Neural cell (in vitro differentiated cells): ENCODE results near the gene TMPRSS6. TPM values are rescaled to one million over a fixed set of nuclear protein-coding genes. Genes with fewer than 3 reads are reported as not detected.

ENCODE experiments used
- H2AFZ ChIP-seq: fragments of 200-600, 300-800 bp; sonication (generic), shearing (Covaris generic); 2 replicates; pipeline ENCODE4 v1.6.0; 2014; ENCODE audit warnings: low read depth, mild to moderate bottlenecking, antibody characterized with exemption, low read length, moderate library complexity
- H3F3A ChIP-seq: fragments of 200-600 bp; shearing (Covaris generic); 2 replicates; pipeline ENCODE4 v1.6.1; 2016; ENCODE audit warnings: mild to moderate bottlenecking, moderate library complexity, mixed read lengths, antibody characterized with exemption, low read length; ENCODE audit not compliant: insufficient read depth, poor library complexity, severe bottlenecking
- H3K27ac ChIP-seq: fragments of 200-600, 300-800 bp; sonication (generic), shearing (Covaris generic); 2 replicates; pipeline ENCODE4 v1.5.1; 2014; ENCODE audit warnings: mild to moderate bottlenecking, low read length, moderate library complexity
- H3K27me3 ChIP-seq: fragments of 300-800, 200-600 bp; sonication (generic), shearing (Covaris generic); 2 replicates; pipeline ENCODE4 v1.6.0; 2014; ENCODE audit warnings: mild to moderate bottlenecking, low read depth, low read length, moderate library complexity; ENCODE audit not compliant: insufficient read depth
- H3K36me3 ChIP-seq: fragments of 300-800, 200-600 bp; sonication (generic), shearing (Covaris generic); 2 replicates; pipeline ENCODE4 v1.5.1; 2014; ENCODE audit warnings: mild to moderate bottlenecking, antibody characterized with exemption, low read length, moderate library complexity; ENCODE audit not compliant: insufficient read depth
- H3K4me2 ChIP-seq: fragments of 300-800, 200-600 bp; sonication (generic), shearing (Covaris generic); 2 replicates; pipeline ENCODE4 v1.6.0; 2014; ENCODE audit warnings: mild to moderate bottlenecking, low read length
- H3K4me3 ChIP-seq: fragments of 300-800, 200-600 bp; sonication (generic), shearing (Covaris generic); 2 replicates; pipeline ENCODE4 v1.5.1; 2014; ENCODE audit warnings: mild to moderate bottlenecking, low read length, moderate library complexity
- H3K79me2 ChIP-seq: fragments of 200-600 bp; shearing (Covaris generic); replicated peaks from 2 replicates; pipeline ENCODE4 v1.6.0; 2014; ENCODE audit warnings: mild to moderate bottlenecking, low read length, moderate library complexity; ENCODE audit not compliant: insufficient read depth
- H3K9ac ChIP-seq: fragments of 300-800, 200-600 bp; sonication (generic), shearing (Covaris generic); 2 replicates; pipeline ENCODE4 v1.6.1; 2016; ENCODE audit warnings: mild to moderate bottlenecking, low read length, mixed read lengths
- H3K9me2 ChIP-seq: fragments of 200-600 bp; shearing (Covaris generic); 2 replicates; pipeline ENCODE4 v1.6.1; 2016; ENCODE audit warnings: mild to moderate bottlenecking, low read length, mixed read lengths; ENCODE audit not compliant: insufficient read depth
- H3K9me3 ChIP-seq: fragments of 200-600, 300-800 bp; sonication (generic), shearing (Covaris generic); 2 replicates; pipeline ENCODE4 v1.6.1; 2016; ENCODE audit warnings: mild to moderate bottlenecking, mixed run types, low read length, moderate library complexity, mixed read lengths
- H4K20me1 ChIP-seq: fragments of 200-600 bp; shearing (Covaris generic); 2 replicates; pipeline ENCODE4 v1.6.1; 2016; ENCODE audit warnings: mild to moderate bottlenecking, mixed run types; ENCODE audit not compliant: insufficient read depth
- CTCF ChIP-seq: fragments of 450-650 bp; IDR thresholded peaks from 2 replicates; pipeline ENCODE4 v1.5.1; 2014; ENCODE audit warnings: antibody characterized with exemption, mild to moderate bottlenecking, moderate library complexity; ENCODE audit not compliant: poor library complexity, severe bottlenecking
- EP300 ChIP-seq: fragments of 450-650 bp; conservative IDR thresholded peaks from 2 replicates; pipeline ENCODE4 v1.6.1; 2014; ENCODE audit warnings: antibody characterized with exemption, mild to moderate bottlenecking, moderate library complexity; ENCODE audit not compliant: poor library complexity, severe bottlenecking
- EZH2 ChIP-seq: fragments of 200-600, 300-800 bp; shearing (Covaris generic), sonication (generic); IDR thresholded peaks from 2 replicates; pipeline ENCODE4 v1.6.1; 2014; ENCODE audit warnings: antibody characterized with exemption, low read length, borderline replicate concordance, mild to moderate bottlenecking; ENCODE audit not compliant: insufficient read depth, poor library complexity, severe bottlenecking
- MXI1 ChIP-seq: fragments of 450-650 bp; conservative IDR thresholded peaks from 2 replicates; pipeline ENCODE4 v1.6.1; 2014; ENCODE audit warnings: antibody characterized with exemption, mild to moderate bottlenecking; ENCODE audit not compliant: poor library complexity, severe bottlenecking
- POLR2AphosphoS5 ChIP-seq: IDR thresholded peaks from 2 replicates; pipeline ENCODE4 v1.6.1; 2012
- RAD21 ChIP-seq: fragments of 450-650 bp; conservative IDR thresholded peaks from 2 replicates; pipeline ENCODE4 v1.6.1; 2014; ENCODE audit warnings: antibody characterized with exemption, mild to moderate bottlenecking, moderate library complexity
- REST ChIP-seq: IDR thresholded peaks from 2 replicates; pipeline ENCODE4 v1.6.1; 2012; ENCODE audit warnings: borderline replicate concordance
- SMC3 ChIP-seq: fragments of 450-650 bp; conservative IDR thresholded peaks from 2 replicates; pipeline ENCODE4 v1.6.1; 2014; ENCODE audit warnings: antibody characterized with exemption, mild to moderate bottlenecking, moderate library complexity; ENCODE audit not compliant: poor library complexity
- TAF1 ChIP-seq: IDR thresholded peaks from 2 replicates; pipeline ENCODE4 v1.6.1; 2012; ENCODE audit warnings: low read depth
- polyA plus RNA-seq: library from polyadenylated mRNA; depleted of rRNA; stranded (reverse); fragments of >200 nt; gene quantifications from 2 replicates; pipeline ENCODE4 v1.2.3, GENCODE V29; 2014

The TMPRSS6 gene
- polyA plus RNA-seq, 1 donor from 2014 or later: not detected

GRCh38 chr22:37103656-37104452 is 5.7 kb downstream of the TMPRSS6 start:
- TF ChIP-seq TAF1: no peak
- no peak for TF ChIP-seq MXI1
- no peak for TF ChIP-seq REST
- no peak for TF ChIP-seq EZH2
- no peak for TF ChIP-seq EP300
- no peak for TF ChIP-seq RAD21
- TF ChIP-seq SMC3: no peak
- no peak for TF ChIP-seq CTCF
- no peak for TF ChIP-seq POLR2AphosphoS5
- Histone ChIP-seq H3K9me2 (no peaks in the 10 kb centered on the region), H3K36me3 (no peaks in the 10 kb centered on the region)

GRCh38 chr22:37103151-37103550 is 6.4 kb downstream of the TMPRSS6 start:
- Histone ChIP-seq H3K27me3 (no peaks in the 10 kb centered on the region), H3K9me2 (no peaks in the 10 kb centered on the region), H3K36me3 (no peaks in the 10 kb centered on the region), H3K79me2 (no peaks in the 10 kb centered on the region), H3K9ac (no peak overlapping the region), H3K9me3 (no peaks in the 10 kb centered on the region), H3F3A (no peaks in the 10 kb centered on the region), H3K4me2 (no peak overlapping the region), H3K4me3 (no peak overlapping the region), H3K27ac (no peak overlapping the region), H2AFZ (no peak overlapping the region), H4K20me1 (no peaks in the 10 kb centered on the region)
- no peak for TF ChIP-seq MXI1
- TF ChIP-seq CTCF: no peak
- TF ChIP-seq EP300: no peak
- no peak for TF ChIP-seq REST

More at GRCh38 chr22:37103656-37104452, 5.7 kb downstream of the TMPRSS6 start:
- Histone ChIP-seq H4K20me1 (no peaks in the 10 kb centered on the region), H3K9ac (no peak overlapping the region), H3K4me2 (no peak overlapping the region), H3K27ac (no peak overlapping the region), H3K79me2 (no peaks in the 10 kb centered on the region), H3K27me3 (no peaks in the 10 kb centered on the region), H3F3A (no peaks in the 10 kb centered on the region), H2AFZ (no peak overlapping the region), H3K9me3 (no peaks in the 10 kb centered on the region), H3K4me3 (no peak overlapping the region)
